Mesendoderm (in vitro differentiated cells): ENCODE measurements around the gene EFNA3.

ENCODE experiments used
- DNase-seq: peaks from one replicate; pipeline ENCODE4 v3.0.0; 2013
- H2AK5ac ChIP-seq: 2 replicates; pipeline ENCODE4 v1.6.1; 2013; ENCODE audit warnings: low read length, inconsistent platforms
- H2BK120ac ChIP-seq: 2 replicates; pipeline ENCODE4 v1.6.1; 2013; ENCODE audit warnings: low read depth, mild to moderate bottlenecking, low read length, moderate library complexity, mixed read lengths
- H2BK15ac ChIP-seq: replicated peaks from 2 replicates; pipeline ENCODE4 v1.6.1; 2013; ENCODE audit warnings: low read depth, mild to moderate bottlenecking, moderate library complexity
- H2BK5ac ChIP-seq: 2 replicates; pipeline ENCODE4 v1.6.1; 2013; ENCODE audit warnings: low read length, inconsistent platforms
- H3K18ac ChIP-seq: 2 replicates; pipeline ENCODE4 v1.6.1; 2013; ENCODE audit warnings: mild to moderate bottlenecking, low read length, mixed read lengths
- H3K23ac ChIP-seq: one replicate; pipeline ENCODE4 v1.6.1; 2013; ENCODE audit warnings: low read length
- H3K27ac ChIP-seq: 2 replicates; pipeline ENCODE4 v1.5.1; 2013; ENCODE audit warnings: low read depth, mild to moderate bottlenecking, inconsistent platforms, low read length, moderate library complexity
- H3K27me3 ChIP-seq: 2 replicates; pipeline ENCODE4 v1.6.1; 2013; ENCODE audit warnings: low read length, control low read depth, mild to moderate bottlenecking, inconsistent platforms; ENCODE audit not compliant: insufficient read depth, poor library complexity
- H3K36me3 ChIP-seq: 2 replicates; pipeline ENCODE4 v1.6.1; 2013; ENCODE audit warnings: low read length, inconsistent platforms; ENCODE audit not compliant: control insufficient read depth, insufficient read depth
- H3K4ac ChIP-seq: one replicate; pipeline ENCODE4 v1.6.1; 2013; ENCODE audit warnings: low read depth, mild to moderate bottlenecking, low read length, moderate library complexity
- H3K4me1 ChIP-seq: 2 replicates; pipeline ENCODE4 v1.6.1; 2013; ENCODE audit warnings: low read depth, low read length, inconsistent platforms; ENCODE audit not compliant: control insufficient read depth
- H3K4me2 ChIP-seq: 2 replicates; pipeline ENCODE4 v1.6.1; 2013; ENCODE audit warnings: low read length
- H3K4me3 ChIP-seq: 2 replicates; pipeline ENCODE4 v1.5.1; 2013; ENCODE audit warnings: mild to moderate bottlenecking, low read length
- H3K56ac ChIP-seq: one replicate; pipeline ENCODE4 v1.6.1; 2013; ENCODE audit warnings: low read length
- H3K79me1 ChIP-seq: 2 replicates; pipeline ENCODE4 v1.6.1; 2013; ENCODE audit warnings: low read length, inconsistent platforms
- H3K79me2 ChIP-seq: 2 replicates; pipeline ENCODE4 v1.6.1; 2013; ENCODE audit warnings: mild to moderate bottlenecking, low read length; ENCODE audit not compliant: control insufficient read depth, insufficient read depth
- H3K9ac ChIP-seq: 2 replicates; pipeline ENCODE4 v1.6.1; 2013; ENCODE audit warnings: low read length, inconsistent platforms
- H4K5ac ChIP-seq: one replicate; pipeline ENCODE4 v1.6.1; 2013; ENCODE audit warnings: low read length
- H4K8ac ChIP-seq: one replicate; pipeline ENCODE4 v1.6.1; 2013; ENCODE audit warnings: low read depth, mild to moderate bottlenecking, control low read depth, low read length, moderate library complexity
- WGBS: extraction: QIAGEN DNeasy Blood & Tissue Kit; methylation state at CpG from one replicate; pipeline ENCODE4 v1.1.7; 2013; ENCODE audit warnings: low lambda C conversion rate, missing lambda C conversion rate; ENCODE audit not compliant: insufficient coverage; ENCODE audit errors: extremely low coverage; 5-methylcytosine and 5-hydroxymethylcytosine counted together

EFNA3 gene

DNA sequence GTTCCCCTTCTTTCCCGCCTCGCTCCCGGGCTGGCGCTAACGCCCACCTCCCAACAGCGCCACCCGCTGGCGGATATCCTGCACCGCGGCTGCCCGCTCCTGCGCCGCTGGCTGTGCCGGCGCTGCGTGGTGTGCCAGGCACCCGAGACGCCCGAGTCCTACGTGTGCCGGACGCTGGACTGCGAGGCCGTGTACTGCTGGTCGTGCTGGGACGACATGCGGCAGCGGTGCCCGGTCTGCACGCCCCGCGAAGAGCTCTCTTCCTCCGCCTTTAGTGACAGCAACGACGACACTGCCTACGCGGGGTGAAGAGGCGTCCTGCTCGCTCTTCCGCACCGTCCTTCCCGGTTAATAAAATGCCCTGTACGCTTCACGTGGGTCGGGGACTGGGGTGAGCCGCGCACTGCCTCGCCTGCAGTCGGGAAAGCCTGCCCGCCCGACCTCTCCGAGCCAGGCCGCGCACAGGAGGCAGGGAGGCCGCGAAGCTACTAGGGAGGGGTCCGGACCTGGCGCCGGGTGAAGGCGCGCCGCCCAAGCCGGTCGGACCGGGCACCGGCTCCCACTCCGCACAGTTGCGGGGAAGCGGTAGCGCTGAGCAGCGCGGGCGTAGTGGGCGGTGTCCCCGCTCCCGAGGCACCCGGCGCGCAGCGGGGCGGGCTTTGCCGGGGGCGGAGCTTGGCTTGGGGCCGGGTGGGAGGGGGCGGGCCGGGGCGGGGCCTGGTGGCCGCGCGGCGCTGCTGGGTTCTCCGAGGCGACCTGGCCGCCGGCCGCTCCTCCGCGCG is 27.9 kb upstream of the EFNA3 start, which contains the start of gene ADAM15:
ADAM15 (plus strand) TSS at position 757 of the 782 bp plus-strand sequence. CDS start 71 bp downstream, outside the sequence.
- no CpG with 5 or more reads among the region's 99 CpGs for WGBS
- Histone ChIP-seq H4K5ac (no peak within 1 kb of the TSS), H3K4me2 (peak within 1 kb of the TSS; percentile 73)

GRCh38 chr1:155051342-155051776 is 27.3 kb upstream of the EFNA3 start:
- H3K4me3 ChIP-seq, result peak overlapping the region; percentile 37
- WGBS, result no CpG with 5 or more reads among the region's 31 CpGs
- peaks cover 6% of the 10 kb centered on the region for H3K4me1 ChIP-seq
- H3K56ac ChIP-seq, result peak overlapping the region; percentile 57
- H2BK15ac ChIP-seq, result no peak overlapping the region
- peak overlapping the region; percentile 12 for H3K18ac ChIP-seq
- no peak for DNase-seq
- H4K5ac ChIP-seq, result no peak overlapping the region
- peak overlapping the region; percentile 73 for H3K4me2 ChIP-seq
- H3K79me2 ChIP-seq, result no peaks in the 10 kb centered on the region
- H3K4ac ChIP-seq, result no peak overlapping the region
- no peak overlapping the region for H2BK120ac ChIP-seq
- H3K27ac ChIP-seq, result no peak overlapping the region
- no peaks in the 10 kb centered on the region for H3K79me1 ChIP-seq
- H3K36me3 ChIP-seq, result no peaks in the 10 kb centered on the region
- H2AK5ac ChIP-seq, result no peak overlapping the region
- no peak overlapping the region for H2BK5ac ChIP-seq
- H4K8ac ChIP-seq, result no peak overlapping the region
- H3K23ac ChIP-seq, result no peak overlapping the region
- peak overlapping the region; percentile 76 for H3K9ac ChIP-seq
- no peaks in the 10 kb centered on the region for H3K27me3 ChIP-seq

More for the DNA sequence above, 27.9 kb upstream of the EFNA3 start, which contains the start of gene ADAM15:
- H3K23ac ChIP-seq, result peak within 1 kb of the TSS; percentile 74
- H3K9ac ChIP-seq, result peak within 1 kb of the TSS; percentile 87
- peak; percentile 85 for DNase-seq
- no peaks in the 10 kb centered on the region for H3K79me1 ChIP-seq
- H3K56ac ChIP-seq, result peak within 1 kb of the TSS; percentile 88
- no peak within 1 kb of the TSS for H3K4ac ChIP-seq
- H3K36me3 ChIP-seq, result no peaks in the 10 kb centered on the region
- peaks cover 6% of the 10 kb centered on the region for H3K4me1 ChIP-seq
- H3K79me2 ChIP-seq, result no peaks in the 10 kb centered on the region
- H3K4me3 ChIP-seq, result peak within 1 kb of the TSS; percentile 37
- H3K27me3 ChIP-seq, result no peaks in the 10 kb centered on the region
- peak within 1 kb of the TSS; percentile 0 for H3K27ac ChIP-seq
- H2BK5ac ChIP-seq, result peak within 1 kb of the TSS; percentile 51
- H2AK5ac ChIP-seq, result no peak within 1 kb of the TSS
- no peak within 1 kb of the TSS for H2BK120ac ChIP-seq
- H2BK15ac ChIP-seq, result no peak within 1 kb of the TSS
- peak within 1 kb of the TSS; percentile 29 for H3K18ac ChIP-seq
- no peak within 1 kb of the TSS for H4K8ac ChIP-seq

- Histone ChIP-seq H4K8ac (no peak overlapping the region), H2AK5ac (no peak overlapping the region), H3K27me3 (no peaks in the 10 kb centered on the region), H3K36me3 (no peaks in the 10 kb centered on the region), H2BK5ac (no peak overlapping the region), H3K79me1 (no peaks in the 10 kb centered on the region), H3K79me2 (no peaks in the 10 kb centered on the region), H3K4ac (no peak overlapping the region), H3K23ac (no peak overlapping the region), H3K4me2 (peak overlapping the region; percentile 73), H3K27ac (no peak overlapping the region), H4K5ac (no peak overlapping the region), H3K56ac (peak overlapping the region; percentile 57), H2BK120ac (no peak overlapping the region), H3K18ac (no peak overlapping the region), H3K4me3 (no peak overlapping the region), H2BK15ac (no peak overlapping the region), H3K4me1 (peaks cover 6% of the 10 kb centered on the region), H3K9ac (peak overlapping the region; percentile 76)
- no peak for DNase-seq
- WGBS, result no CpG with 5 or more reads among the region's 27 CpGs
These were observed 26.7 kb upstream of the EFNA3 start for GRCh38 chr1:155051777-155052398.

DNA sequence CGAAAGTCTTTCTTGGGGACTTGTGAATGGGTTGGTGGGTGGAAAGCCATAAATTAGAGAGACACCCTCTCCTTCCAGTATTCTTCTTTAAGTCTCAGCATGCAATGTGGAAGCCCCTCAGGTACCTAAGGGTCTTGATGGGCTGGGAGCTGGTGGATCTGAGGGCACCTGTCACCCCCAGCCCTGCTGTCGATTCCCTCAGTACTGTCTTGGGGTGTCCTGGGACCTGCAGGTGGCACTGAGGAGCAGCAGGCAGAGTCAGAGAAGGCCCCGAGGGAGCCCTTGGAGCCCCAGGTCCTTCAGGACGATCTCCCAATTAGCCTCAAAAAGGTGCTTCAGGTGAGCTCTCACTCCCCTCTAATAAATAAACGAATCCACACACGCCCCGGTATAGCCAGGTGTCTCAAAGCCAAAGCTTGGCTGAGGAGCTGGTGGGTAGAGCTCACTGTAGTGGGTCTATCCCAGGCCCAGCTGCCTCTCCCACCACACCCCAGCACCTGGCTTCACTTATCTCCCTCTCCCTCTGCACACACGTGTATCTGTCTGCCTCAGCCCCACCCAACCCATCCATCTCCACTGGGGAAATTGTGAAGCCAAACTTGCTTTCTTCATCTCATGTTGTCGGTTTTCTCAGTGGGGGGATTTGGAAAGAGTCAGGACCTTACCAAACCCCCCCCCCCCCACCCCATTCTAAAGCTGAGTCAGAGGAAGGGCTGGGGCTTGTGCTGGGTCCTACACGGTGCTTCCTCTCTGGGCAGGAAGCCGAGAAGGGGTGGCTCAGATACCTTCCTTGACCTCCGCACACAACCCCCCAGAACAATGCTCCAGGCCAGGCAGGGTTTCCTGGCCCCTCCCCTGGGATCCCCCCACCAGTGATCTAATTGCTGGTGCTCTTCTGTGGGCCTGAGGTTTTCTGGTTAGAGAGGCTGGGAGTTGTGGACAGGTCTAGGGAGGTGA is 25.9 kb upstream of the EFNA3 start:
- H3K4ac ChIP-seq, result no peak overlapping the region
- H3K9ac ChIP-seq, result no peak overlapping the region
- H3K79me1 ChIP-seq, result no peaks in the 10 kb centered on the region
- no peak for DNase-seq
- no peak overlapping the region for H3K4me3 ChIP-seq
- H4K8ac ChIP-seq, result no peak overlapping the region
- H2BK15ac ChIP-seq, result no peak overlapping the region
- H3K27me3 ChIP-seq, result no peaks in the 10 kb centered on the region
- H3K18ac ChIP-seq, result no peak overlapping the region
- no peak overlapping the region for H2AK5ac ChIP-seq
- no CpG with 5 or more reads among the region's 12 CpGs for WGBS
- H4K5ac ChIP-seq, result no peak overlapping the region
- H3K4me1 ChIP-seq, result peaks cover 6% of the 10 kb centered on the region
- no peaks in the 10 kb centered on the region for H3K36me3 ChIP-seq
- no peak overlapping the region for H3K4me2 ChIP-seq
- no peak overlapping the region for H3K23ac ChIP-seq
- H2BK120ac ChIP-seq, result no peak overlapping the region
- H3K79me2 ChIP-seq, result no peaks in the 10 kb centered on the region
- no peak overlapping the region for H2BK5ac ChIP-seq
- no peak overlapping the region for H3K56ac ChIP-seq
- no peak overlapping the region for H3K27ac ChIP-seq

GRCh38 chr1:155053531-155054105 is 25.0 kb upstream of the EFNA3 start:
- Histone ChIP-seq H4K5ac (no peak overlapping the region), H3K27ac (no peak overlapping the region), H3K79me2 (no peaks in the 10 kb centered on the region), H2BK15ac (no peak overlapping the region), H3K9ac (no peak overlapping the region), H3K56ac (no peak overlapping the region), H4K8ac (no peak overlapping the region), H3K79me1 (no peaks in the 10 kb centered on the region), H2AK5ac (no peak overlapping the region), H3K4me3 (no peak overlapping the region), H2BK120ac (no peak overlapping the region), H3K4me1 (peaks cover 6% of the 10 kb centered on the region), H3K18ac (no peak overlapping the region), H3K27me3 (no peaks in the 10 kb centered on the region), H3K4me2 (no peak overlapping the region), H3K4ac (no peak overlapping the region), H3K36me3 (no peaks in the 10 kb centered on the region), H2BK5ac (no peak overlapping the region), H3K23ac (no peak overlapping the region)
- no CpG with 5 or more reads among the region's 7 CpGs for WGBS
- DNase-seq, result no peak
